Uterus (tissue), 4 donors: ENCODE measurements around the gene RNF19B. TPM values are rescaled to one million over a fixed set of nuclear protein-coding genes. Genes with fewer than 3 reads are reported as not detected.

Source experiments
- DNase-seq, 2 donors: peaks; one replicate each; pipeline ENCODE4 v3.0.0-alpha.2; 2019 to 2020
- H3K27ac ChIP-seq, 2 donors: fragments of 200-600 bp; sonication (generic); 1 replicate in 1 of 2; 2 replicates in 1 of 2; pipeline ENCODE4 v1.5.1; 2016 to 2018
- H3K27me3 ChIP-seq, 2 donors: fragments of 200-600 bp; sonication (generic); one replicate each; pipeline ENCODE4 v1.5.1; 2018 to 2019; ENCODE audit warnings: control low read depth in 1 of 2
- H3K36me3 ChIP-seq, 2 donors: fragments of 200-600 bp; sonication (generic); one replicate each; pipeline ENCODE4 v1.5.1; 2019; ENCODE audit warnings: control low read depth in 1 of 2
- H3K4me1 ChIP-seq, 2 donors: fragments of 200-600 bp; sonication (generic); one replicate each; pipeline ENCODE4 v1.5.1; 2018 to 2019; ENCODE audit warnings: control low read depth in 1 of 2
- H3K4me3 ChIP-seq, 2 donors: fragments of 200-600 bp; sonication (generic); 1 replicate in 1 of 2; 2 replicates in 1 of 2; pipeline ENCODE4 v1.5.1; 2018 to 2019; ENCODE audit warnings: mild to moderate bottlenecking in 1 of 2
- H3K9me3 ChIP-seq, 2 donors: fragments of 200-600 bp; sonication (generic); one replicate each; pipeline ENCODE4 v1.5.1; 2019; ENCODE audit warnings: control low read depth in 1 of 2
- POLR2A ChIP-seq, 2 donors: fragments of 450-650 bp; IDR thresholded peaks; one replicate each; pipeline ENCODE4 v1.6.1; 2016; ENCODE audit warnings: antibody characterized with exemption in 2 of 2, mild to moderate bottlenecking in 1 of 2, moderate library complexity in 1 of 2
- intact Hi-C: fragments of 100-400 bp; cut with DNase I; formaldehyde crosslinking; loops from one replicate; pipeline ENCODE4 v1.15.1; 2023; ENCODE audit warnings: low total_unique reads
- total RNA-seq, 4 donors: library from RNA; depleted of rRNA in 3 of 4; stranded (reverse); fragments of >200 nt in 3 of 4; gene quantifications; one replicate each; pipeline versions ENCODE4 v1.1.0 to v1.2.4, GENCODE V29; 2014 to 2023
- TF ChIP-seq, protein P1 (sequence below), 4 experiments: fragments of 200-600 bp in 2 of 4; fragments of 450-650 bp in 2 of 4; sonication (generic) in 2 of 4; IDR thresholded peaks; one replicate each; pipeline ENCODE4 v1.5.1; 2016 to 2019; ENCODE audit warnings: antibody characterized with exemption in 4 of 4, mild to moderate bottlenecking in 2 of 4, moderate library complexity in 1 of 4
- donor health status: DM: yes; HTN: yes; CAD: no.

Gene RNF19B, protein sequence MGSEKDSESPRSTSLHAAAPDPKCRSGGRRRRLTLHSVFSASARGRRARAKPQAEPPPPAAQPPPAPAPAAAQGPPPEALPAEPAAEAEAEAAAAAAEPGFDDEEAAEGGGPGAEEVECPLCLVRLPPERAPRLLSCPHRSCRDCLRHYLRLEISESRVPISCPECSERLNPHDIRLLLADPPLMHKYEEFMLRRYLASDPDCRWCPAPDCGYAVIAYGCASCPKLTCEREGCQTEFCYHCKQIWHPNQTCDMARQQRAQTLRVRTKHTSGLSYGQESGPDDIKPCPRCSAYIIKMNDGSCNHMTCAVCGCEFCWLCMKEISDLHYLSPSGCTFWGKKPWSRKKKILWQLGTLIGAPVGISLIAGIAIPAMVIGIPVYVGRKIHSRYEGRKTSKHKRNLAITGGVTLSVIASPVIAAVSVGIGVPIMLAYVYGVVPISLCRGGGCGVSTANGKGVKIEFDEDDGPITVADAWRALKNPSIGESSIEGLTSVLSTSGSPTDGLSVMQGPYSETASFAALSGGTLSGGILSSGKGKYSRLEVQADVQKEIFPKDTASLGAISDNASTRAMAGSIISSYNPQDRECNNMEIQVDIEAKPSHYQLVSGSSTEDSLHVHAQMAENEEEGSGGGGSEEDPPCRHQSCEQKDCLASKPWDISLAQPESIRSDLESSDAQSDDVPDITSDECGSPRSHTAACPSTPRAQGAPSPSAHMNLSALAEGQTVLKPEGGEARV
- total RNA-seq = 10 to 100 TPM; 13.2 to 23.4 (median 17.4) TPM

- intact Hi-C loops = no loop called here
- no peaks in the 10 kb centered on the region for H3K36me3 ChIP-seq
- no peaks in the 10 kb centered on the region for H3K27me3 ChIP-seq
- peak; percentile 93 to 95 for DNase-seq
- H3K27ac ChIP-seq = peak within 1 kb of the TSS; percentile 96 to 99
- peaks cover 0 to 4% of the 10 kb centered on the region in 2 donors for H3K4me1 ChIP-seq
- TF ChIP-seq, protein P1, sequence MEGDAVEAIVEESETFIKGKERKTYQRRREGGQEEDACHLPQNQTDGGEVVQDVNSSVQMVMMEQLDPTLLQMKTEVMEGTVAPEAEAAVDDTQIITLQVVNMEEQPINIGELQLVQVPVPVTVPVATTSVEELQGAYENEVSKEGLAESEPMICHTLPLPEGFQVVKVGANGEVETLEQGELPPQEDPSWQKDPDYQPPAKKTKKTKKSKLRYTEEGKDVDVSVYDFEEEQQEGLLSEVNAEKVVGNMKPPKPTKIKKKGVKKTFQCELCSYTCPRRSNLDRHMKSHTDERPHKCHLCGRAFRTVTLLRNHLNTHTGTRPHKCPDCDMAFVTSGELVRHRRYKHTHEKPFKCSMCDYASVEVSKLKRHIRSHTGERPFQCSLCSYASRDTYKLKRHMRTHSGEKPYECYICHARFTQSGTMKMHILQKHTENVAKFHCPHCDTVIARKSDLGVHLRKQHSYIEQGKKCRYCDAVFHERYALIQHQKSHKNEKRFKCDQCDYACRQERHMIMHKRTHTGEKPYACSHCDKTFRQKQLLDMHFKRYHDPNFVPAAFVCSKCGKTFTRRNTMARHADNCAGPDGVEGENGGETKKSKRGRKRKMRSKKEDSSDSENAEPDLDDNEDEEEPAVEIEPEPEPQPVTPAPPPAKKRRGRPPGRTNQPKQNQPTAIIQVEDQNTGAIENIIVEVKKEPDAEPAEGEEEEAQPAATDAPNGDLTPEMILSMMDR (IDR thresholded peaks at IDR 0.05) = peak in 3 of 4 experiments; percentile 29 to 39 (median 39)
- peak; percentile 97 to 99 for TF ChIP-seq POLR2A (IDR thresholded peaks at IDR 0.05)
- no peaks in the 10 kb centered on the region for H3K9me3 ChIP-seq
- H3K4me3 ChIP-seq = peak within 1 kb of the TSS; percentile 81 to 98
Observed at GRCh38 chr1:32964461-32965250, at the start of gene RNF19B. RNF19B (minus strand) TSS chr1:32964809; CDS start chr1:32964685, 124 bp downstream.

DNA sequence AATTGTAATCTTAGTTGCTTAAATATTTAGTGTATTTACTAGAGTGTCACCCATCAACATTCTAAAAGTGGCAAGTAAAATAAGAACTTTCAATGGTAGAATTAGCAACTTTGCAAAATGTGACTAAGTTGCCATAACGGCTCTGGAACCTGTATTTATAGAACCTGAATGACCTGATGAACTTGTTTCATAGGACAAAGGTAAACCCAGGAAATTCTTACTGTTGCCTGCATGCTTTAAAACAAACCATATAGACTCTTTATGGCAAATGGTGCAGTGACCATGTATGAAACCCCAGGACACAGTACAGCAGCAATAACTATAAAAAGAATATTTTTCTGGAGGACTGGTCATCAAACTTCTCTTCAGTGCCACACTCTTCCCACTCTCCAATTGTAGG, 49.2 kb upstream of the RNF19B start:
- H3K9me3 ChIP-seq = no peaks in the 10 kb centered on the region
- no peak for TF ChIP-seq POLR2A (IDR thresholded peaks at IDR 0.05)
- H3K27me3 ChIP-seq = no peaks in the 10 kb centered on the region
- no peak for DNase-seq
- no peaks in the 10 kb centered on the region for H3K36me3 ChIP-seq
- H3K27ac ChIP-seq = no peak overlapping the region
- intact Hi-C loops = no loop called here
- no peaks in the 10 kb centered on the region for H3K4me1 ChIP-seq
- no peak overlapping the region for H3K4me3 ChIP-seq

GRCh38 chr1:33012165-33012564, 47.6 kb upstream of the RNF19B start:
- intact Hi-C loops = no loop called here
- no peaks in the 10 kb centered on the region for H3K9me3 ChIP-seq

GRCh38 chr1:33010932-33011731, 46.5 kb upstream of the RNF19B start:
- no peak for TF ChIP-seq POLR2A (IDR thresholded peaks at IDR 0.05)
- TF ChIP-seq, protein P1 (IDR thresholded peaks at IDR 0.05) = no peak
- Histone ChIP-seq H3K27me3 (no peaks in the 10 kb centered on the region), H3K9me3 (no peaks in the 10 kb centered on the region), H3K36me3 (no peaks in the 10 kb centered on the region), H3K4me3 (no peak overlapping the region), H3K27ac (peak overlapping the region; percentile 62 to 73), H3K4me1 (no peaks in the 10 kb centered on the region)
- peak; percentile 28 to 40 for DNase-seq
- intact Hi-C loops = no loop called here

More at GRCh38 chr1:33012165-33012564, 47.6 kb upstream of the RNF19B start:
- Histone ChIP-seq H3K36me3 (no peaks in the 10 kb centered on the region), H3K4me1 (no peaks in the 10 kb centered on the region), H3K4me3 (no peak overlapping the region), H3K27ac (peak overlapping the region; percentile 62 to 73), H3K27me3 (no peaks in the 10 kb centered on the region)
- no peak for DNase-seq
- no peak for TF ChIP-seq POLR2A (IDR thresholded peaks at IDR 0.05)
- TF ChIP-seq, protein P1 (IDR thresholded peaks at IDR 0.05) = no peak

GRCh38 chr1:33009561-33009960, 45.0 kb upstream of the RNF19B start:
- no peaks in the 10 kb centered on the region for H3K4me1 ChIP-seq
- intact Hi-C loops = loop anchor here (10.0 kb wide), 1 partner anchor 75 kb away; no protein-coding TSS in a partner anchor
- DNase-seq = no peak
- no peaks in the 10 kb centered on the region for H3K9me3 ChIP-seq
- H3K27ac ChIP-seq = no peak overlapping the region
- H3K27me3 ChIP-seq = no peaks in the 10 kb centered on the region
- H3K4me3 ChIP-seq = no peak overlapping the region
- TF ChIP-seq, protein P1 (IDR thresholded peaks at IDR 0.05) = no peak
- TF ChIP-seq POLR2A (IDR thresholded peaks at IDR 0.05) = no peak
- no peaks in the 10 kb centered on the region for H3K36me3 ChIP-seq
